ENCODE results near the gene GLOD5. TPM values are rescaled to one million over a fixed set of nuclear protein-coding genes. Genes with fewer than 3 reads are reported as not detected.

GLOD5 gene
- total and polyA plus RNA-seq, 9 of the 15 experiments (the other 6 are each of a cell fraction or from before 2014, with no cell fraction given): 0.27 to 4.4 (median 2.2) TPM

DNA sequence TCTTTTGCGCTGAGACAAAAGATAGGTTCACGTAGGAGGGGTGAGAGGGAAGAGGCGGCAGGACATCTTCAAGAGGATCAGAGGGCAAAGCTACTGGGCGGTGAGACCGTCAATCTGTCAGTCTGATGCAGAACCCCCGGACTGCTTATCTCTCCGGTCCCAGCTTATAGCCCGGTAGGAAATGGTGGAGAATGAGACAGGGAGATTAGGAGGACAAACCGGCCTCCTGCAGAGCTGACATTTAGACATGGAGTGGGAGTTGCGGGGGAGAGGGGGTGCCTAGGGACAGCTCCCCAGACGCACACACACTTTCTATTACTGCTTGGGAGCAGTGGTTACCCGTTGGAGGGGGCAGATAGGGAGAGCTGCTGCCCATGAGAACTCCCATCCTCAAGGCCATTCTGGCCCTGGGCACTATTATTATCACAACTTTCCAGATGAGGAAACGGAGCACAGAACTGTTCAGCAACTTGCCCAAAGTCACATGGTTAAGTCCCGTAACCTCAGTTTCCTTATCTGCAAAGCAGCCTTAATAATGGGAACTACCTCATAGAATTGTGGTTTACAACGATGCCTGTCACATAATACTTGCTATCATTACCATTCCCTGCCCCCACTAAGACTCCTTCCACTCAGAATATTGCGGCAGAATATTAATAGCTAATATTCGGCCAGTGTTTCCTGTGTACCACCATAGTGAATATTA, 39.2 kb downstream of the GLOD5 start (continued):
- TF ChIP-seq, protein P1, sequence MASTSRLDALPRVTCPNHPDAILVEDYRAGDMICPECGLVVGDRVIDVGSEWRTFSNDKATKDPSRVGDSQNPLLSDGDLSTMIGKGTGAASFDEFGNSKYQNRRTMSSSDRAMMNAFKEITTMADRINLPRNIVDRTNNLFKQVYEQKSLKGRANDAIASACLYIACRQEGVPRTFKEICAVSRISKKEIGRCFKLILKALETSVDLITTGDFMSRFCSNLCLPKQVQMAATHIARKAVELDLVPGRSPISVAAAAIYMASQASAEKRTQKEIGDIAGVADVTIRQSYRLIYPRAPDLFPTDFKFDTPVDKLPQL (IDR thresholded peaks at IDR 0.05; ENCODE audit: extremely low read depth, insufficient read length): no peak
- TF ChIP-seq RFX1 (IDR thresholded peaks at IDR 0.05) (no peak), EHMT2 (IDR thresholded peaks at IDR 0.05) (0 out of 2 replicates have a peak, but pooled peaks have one; percentile 28), ZKSCAN3 (CRISPR knock-in tag; IDR thresholded peaks at IDR 0.05) (no peak), HDAC2 (IDR thresholded peaks at IDR 0.05) (peak; percentile 92), KAT7 (CRISPR knock-in tag; IDR thresholded peaks at IDR 0.05; ENCODE audit: borderline replicate concordance) (no peak), ZNF354B (CRISPR knock-in tag; IDR thresholded peaks at IDR 0.05) (no peak), ZNF79 (CRISPR knock-in tag; IDR thresholded peaks at IDR 0.05; ENCODE audit: low read depth) (no peak), NUFIP1 (IDR thresholded peaks at IDR 0.05; ENCODE audit: partially characterized antibody) (no peak), ZNF507 (tag; conservative IDR thresholded peaks at IDR 0.05) (no peak), ZZZ3 (IDR thresholded peaks at IDR 0.05) (no peak)
- TF ChIP-seq, protein P2, sequence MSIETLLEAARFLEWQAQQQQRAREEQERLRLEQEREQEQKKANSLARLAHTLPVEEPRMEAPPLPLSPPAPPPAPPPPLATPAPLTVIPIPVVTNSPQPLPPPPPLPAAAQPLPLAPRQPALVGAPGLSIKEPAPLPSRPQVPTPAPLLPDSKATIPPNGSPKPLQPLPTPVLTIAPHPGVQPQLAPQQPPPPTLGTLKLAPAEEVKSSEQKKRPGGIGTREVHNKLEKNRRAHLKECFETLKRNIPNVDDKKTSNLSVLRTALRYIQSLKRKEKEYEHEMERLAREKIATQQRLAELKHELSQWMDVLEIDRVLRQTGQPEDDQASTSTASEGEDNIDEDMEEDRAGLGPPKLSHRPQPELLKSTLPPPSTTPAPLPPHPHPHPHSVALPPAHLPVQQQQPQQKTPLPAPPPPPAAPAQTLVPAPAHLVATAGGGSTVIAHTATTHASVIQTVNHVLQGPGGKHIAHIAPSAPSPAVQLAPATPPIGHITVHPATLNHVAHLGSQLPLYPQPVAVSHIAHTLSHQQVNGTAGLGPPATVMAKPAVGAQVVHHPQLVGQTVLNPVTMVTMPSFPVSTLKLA (conservative IDR thresholded peaks at IDR 0.05): no peak
- TF ChIP-seq, protein P3, sequence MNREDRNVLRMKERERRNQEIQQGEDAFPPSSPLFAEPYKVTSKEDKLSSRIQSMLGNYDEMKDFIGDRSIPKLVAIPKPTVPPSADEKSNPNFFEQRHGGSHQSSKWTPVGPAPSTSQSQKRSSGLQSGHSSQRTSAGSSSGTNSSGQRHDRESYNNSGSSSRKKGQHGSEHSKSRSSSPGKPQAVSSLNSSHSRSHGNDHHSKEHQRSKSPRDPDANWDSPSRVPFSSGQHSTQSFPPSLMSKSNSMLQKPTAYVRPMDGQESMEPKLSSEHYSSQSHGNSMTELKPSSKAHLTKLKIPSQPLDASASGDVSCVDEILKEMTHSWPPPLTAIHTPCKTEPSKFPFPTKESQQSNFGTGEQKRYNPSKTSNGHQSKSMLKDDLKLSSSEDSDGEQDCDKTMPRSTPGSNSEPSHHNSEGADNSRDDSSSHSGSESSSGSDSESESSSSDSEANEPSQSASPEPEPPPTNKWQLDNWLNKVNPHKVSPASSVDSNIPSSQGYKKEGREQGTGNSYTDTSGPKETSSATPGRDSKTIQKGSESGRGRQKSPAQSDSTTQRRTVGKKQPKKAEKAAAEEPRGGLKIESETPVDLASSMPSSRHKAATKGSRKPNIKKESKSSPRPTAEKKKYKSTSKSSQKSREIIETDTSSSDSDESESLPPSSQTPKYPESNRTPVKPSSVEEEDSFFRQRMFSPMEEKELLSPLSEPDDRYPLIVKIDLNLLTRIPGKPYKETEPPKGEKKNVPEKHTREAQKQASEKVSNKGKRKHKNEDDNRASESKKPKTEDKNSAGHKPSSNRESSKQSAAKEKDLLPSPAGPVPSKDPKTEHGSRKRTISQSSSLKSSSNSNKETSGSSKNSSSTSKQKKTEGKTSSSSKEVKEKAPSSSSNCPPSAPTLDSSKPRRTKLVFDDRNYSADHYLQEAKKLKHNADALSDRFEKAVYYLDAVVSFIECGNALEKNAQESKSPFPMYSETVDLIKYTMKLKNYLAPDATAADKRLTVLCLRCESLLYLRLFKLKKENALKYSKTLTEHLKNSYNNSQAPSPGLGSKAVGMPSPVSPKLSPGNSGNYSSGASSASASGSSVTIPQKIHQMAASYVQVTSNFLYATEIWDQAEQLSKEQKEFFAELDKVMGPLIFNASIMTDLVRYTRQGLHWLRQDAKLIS (CRISPR knock-in tag; IDR thresholded peaks at IDR 0.05): no peak
- TF ChIP-seq, protein P4, sequence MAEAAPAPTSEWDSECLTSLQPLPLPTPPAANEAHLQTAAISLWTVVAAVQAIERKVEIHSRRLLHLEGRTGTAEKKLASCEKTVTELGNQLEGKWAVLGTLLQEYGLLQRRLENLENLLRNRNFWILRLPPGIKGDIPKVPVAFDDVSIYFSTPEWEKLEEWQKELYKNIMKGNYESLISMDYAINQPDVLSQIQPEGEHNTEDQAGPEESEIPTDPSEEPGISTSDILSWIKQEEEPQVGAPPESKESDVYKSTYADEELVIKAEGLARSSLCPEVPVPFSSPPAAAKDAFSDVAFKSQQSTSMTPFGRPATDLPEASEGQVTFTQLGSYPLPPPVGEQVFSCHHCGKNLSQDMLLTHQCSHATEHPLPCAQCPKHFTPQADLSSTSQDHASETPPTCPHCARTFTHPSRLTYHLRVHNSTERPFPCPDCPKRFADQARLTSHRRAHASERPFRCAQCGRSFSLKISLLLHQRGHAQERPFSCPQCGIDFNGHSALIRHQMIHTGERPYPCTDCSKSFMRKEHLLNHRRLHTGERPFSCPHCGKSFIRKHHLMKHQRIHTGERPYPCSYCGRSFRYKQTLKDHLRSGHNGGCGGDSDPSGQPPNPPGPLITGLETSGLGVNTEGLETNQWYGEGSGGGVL (CRISPR knock-in tag; IDR thresholded peaks at IDR 0.05): no peak
- TF ChIP-seq, protein P5, sequence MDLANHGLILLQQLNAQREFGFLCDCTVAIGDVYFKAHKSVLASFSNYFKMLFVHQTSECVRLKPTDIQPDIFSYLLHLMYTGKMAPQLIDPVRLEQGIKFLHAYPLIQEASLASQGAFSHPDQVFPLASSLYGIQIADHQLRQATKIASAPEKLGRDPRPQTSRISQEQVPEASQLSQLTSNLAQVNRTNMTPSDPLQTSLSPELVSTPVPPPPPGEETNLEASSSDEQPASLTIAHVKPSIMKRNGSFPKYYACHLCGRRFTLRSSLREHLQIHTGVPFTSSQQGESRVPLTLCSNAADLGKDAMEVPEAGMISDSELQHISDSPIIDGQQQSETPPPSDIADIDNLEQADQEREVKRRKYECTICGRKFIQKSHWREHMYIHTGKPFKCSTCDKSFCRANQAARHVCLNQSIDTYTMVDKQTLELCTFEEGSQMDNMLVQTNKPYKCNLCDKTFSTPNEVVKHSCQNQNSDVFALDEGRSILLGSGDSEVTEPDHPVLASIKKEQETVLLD (IDR thresholded peaks at IDR 0.05): peak; percentile 80
- TF ChIP-seq, protein P6, sequence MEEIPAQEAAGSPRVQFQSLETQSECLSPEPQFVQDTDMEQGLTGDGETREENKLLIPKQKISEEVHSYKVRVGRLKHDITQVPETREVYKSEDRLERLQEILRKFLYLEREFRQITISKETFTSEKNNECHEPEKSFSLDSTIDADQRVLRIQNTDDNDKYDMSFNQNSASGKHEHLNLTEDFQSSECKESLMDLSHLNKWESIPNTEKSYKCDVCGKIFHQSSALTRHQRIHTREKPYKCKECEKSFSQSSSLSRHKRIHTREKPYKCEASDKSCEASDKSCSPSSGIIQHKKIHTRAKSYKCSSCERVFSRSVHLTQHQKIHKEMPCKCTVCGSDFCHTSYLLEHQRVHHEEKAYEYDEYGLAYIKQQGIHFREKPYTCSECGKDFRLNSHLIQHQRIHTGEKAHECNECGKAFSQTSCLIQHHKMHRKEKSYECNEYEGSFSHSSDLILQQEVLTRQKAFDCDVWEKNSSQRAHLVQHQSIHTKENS (CRISPR knock-in tag; IDR thresholded peaks at IDR 0.05): no peak
